NCI-H2029 treated with DMSO at 0.1 percent for 48 hours (cell line): ENCODE results near the gene PCIF1.
A peak's percentile ranks its signal among the peaks of the same experiment; 100 is the strongest.
"Not testable (repeated sequence)": the region's sequence is repeated elsewhere in the genome, so short reads cannot be mapped to it uniquely, and the experiment has no call there.

ENCODE experiments used
- DNase-seq: peaks from one replicate; lab custom pipeline; 2025; lab: John Stamatoyannopoulos, UW

PCIF1 gene

GRCh38 chr20:45934586-45935415, at the start of gene PCIF1:
Gene PCIF1 (plus strand): TSS chr20:45934683. CDS start chr20:45939000, 4,317 bp downstream.
- DNase-seq: peak; percentile 78

- no peak for DNase-seq
Measured at GRCh38 chr20:45886590-45887345, 47.7 kb upstream of the PCIF1 start.

GRCh38 chr20:45887346-45887715, 47.2 kb upstream of the PCIF1 start, which contains the start of gene SPATA25:
Gene SPATA25 (minus strand): TSS chr20:45887622. CDS start chr20:45887590, 32 bp downstream.
- no peak for DNase-seq

- no peak for DNase-seq
Measured at GRCh38 chr20:45888681-45889080, 45.8 kb upstream of the PCIF1 start.

GRCh38 chr20:45890077-45890984, 44.2 kb upstream of the PCIF1 start:
- DNase-seq: peak; percentile 12

- DNase-seq: peak; percentile 23
Measured at GRCh38 chr20:45890985-45891983, 43.2 kb upstream of the PCIF1 start, which contains the start of the genes CTSA and NEURL2. Gene CTSA (plus strand): TSS chr20:45891335. CDS start chr20:45891569, 234 bp downstream. Gene NEURL2 (minus strand): TSS chr20:45891208. CDS start chr20:45890991, 217 bp downstream.

- DNase-seq: no peak
Measured at GRCh38 chr20:45892049-45892825, 42.2 kb upstream of the PCIF1 start.

- DNase-seq: no peak
Measured at GRCh38 chr20:45892828-45893500, 41.5 kb upstream of the PCIF1 start.

GRCh38 chr20:45893831-45894230, 40.7 kb upstream of the PCIF1 start:
- DNase-seq: no peak

GRCh38 chr20:45894797-45895196, 39.7 kb upstream of the PCIF1 start:
- no peak for DNase-seq

- no peak for DNase-seq
Measured at GRCh38 chr20:45896641-45897161, 37.8 kb upstream of the PCIF1 start.

- no peak for DNase-seq
Measured at GRCh38 chr20:45897289-45897688, 37.2 kb upstream of the PCIF1 start.

- no peak for DNase-seq
Measured at GRCh38 chr20:45897692-45898091, 36.8 kb upstream of the PCIF1 start.

- no peak for DNase-seq
Measured at GRCh38 chr20:45898285-45898684, 36.2 kb upstream of the PCIF1 start.

- no peak for DNase-seq
Measured at GRCh38 chr20:45899046-45899835, 35.2 kb upstream of the PCIF1 start.

GRCh38 chr20:45901332-45901731, 33.2 kb upstream of the PCIF1 start:
- not testable (repeated sequence) for DNase-seq

- no peak for DNase-seq
Measured at GRCh38 chr20:45902199-45902701, 32.2 kb upstream of the PCIF1 start.
